Measurements from ENCODE around the gene KLHL36.

KLHL36 gene

GRCh38 chr16:84647828-84648594, at the start of gene KLHL36:
TSS of gene KLHL36 (plus strand) at chr16:84648511. CDS start at chr16:84650868, 2,357 bp downstream.
- DNase-seq (ENCODE audit: low read depth in 2 of 2) = no peak

- DNase-seq (ENCODE audit: low read depth in 2 of 2) = peak in 1 of 2 experiments; percentile 50
Measured at GRCh38 chr16:84599521-84600202, 48.6 kb upstream of the KLHL36 start.

GRCh38 chr16:84600343-84601229, 47.7 kb upstream of the KLHL36 start:
- DNase-seq (ENCODE audit: low read depth in 2 of 2) = no peak

GRCh38 chr16:84603140-84603816, 45.0 kb upstream of the KLHL36 start:
- DNase-seq (ENCODE audit: low read depth in 2 of 2) = peak; percentile 91 to 93

GRCh38 chr16:84603940-84604339, 44.4 kb upstream of the KLHL36 start:
- no peak for DNase-seq (ENCODE audit: low read depth in 2 of 2)

- DNase-seq (ENCODE audit: low read depth in 2 of 2) = no peak
Measured at GRCh38 chr16:84604477-84605013, 43.8 kb upstream of the KLHL36 start.

- no peak for DNase-seq (ENCODE audit: low read depth in 2 of 2)
Measured at GRCh38 chr16:84605339-84605848, 42.9 kb upstream of the KLHL36 start.

GRCh38 chr16:84606081-84606875, 42.0 kb upstream of the KLHL36 start:
- DNase-seq (ENCODE audit: low read depth in 2 of 2) = no peak

GRCh38 chr16:84607061-84607460, 41.2 kb upstream of the KLHL36 start:
- no peak for DNase-seq (ENCODE audit: low read depth in 2 of 2)

- DNase-seq (ENCODE audit: low read depth in 2 of 2) = no peak
Measured at GRCh38 chr16:84607694-84608093, 40.6 kb upstream of the KLHL36 start.

GRCh38 chr16:84608282-84608681, 40.0 kb upstream of the KLHL36 start:
- DNase-seq (ENCODE audit: low read depth in 2 of 2) = no peak

- no peak for DNase-seq (ENCODE audit: low read depth in 2 of 2)
Measured at GRCh38 chr16:84609563-84610177, 38.6 kb upstream of the KLHL36 start.

- no peak for DNase-seq (ENCODE audit: low read depth in 2 of 2)
Measured at GRCh38 chr16:84610376-84610775, 37.9 kb upstream of the KLHL36 start.

GRCh38 chr16:84611041-84611440, 37.3 kb upstream of the KLHL36 start:
- DNase-seq (ENCODE audit: low read depth in 2 of 2) = no peak

GRCh38 chr16:84612686-84613085, 35.6 kb upstream of the KLHL36 start:
- DNase-seq (ENCODE audit: low read depth in 2 of 2) = no peak

- DNase-seq (ENCODE audit: low read depth in 2 of 2) = no peak
Measured at GRCh38 chr16:84613408-84614072, 34.8 kb upstream of the KLHL36 start.

- DNase-seq (ENCODE audit: low read depth in 2 of 2) = no peak
Measured at GRCh38 chr16:84614073-84614459, 34.2 kb upstream of the KLHL36 start.

- no peak for DNase-seq (ENCODE audit: low read depth in 2 of 2)
Measured at GRCh38 chr16:84614623-84614967, 33.7 kb upstream of the KLHL36 start.

Measured in fibroblast of skin of left quadriceps (primary cell).